Pulmonary artery endothelial cell (primary cell): ENCODE measurements around the gene ERF. TPM values are rescaled to one million over a fixed set of nuclear protein-coding genes. Genes with fewer than 3 reads are reported as not detected.

Source experiments
- DNase-seq: peaks from one replicate; pipeline ENCODE4 v3.0.0-alpha.2; 2011; ENCODE audit warnings: low read depth, low spot score
- total RNA-seq: library from RNA; depleted of rRNA; stranded (reverse); fragments of >200 nt; gene quantifications from 2 replicates; pipeline ENCODE4 v1.2.3, GENCODE V29; 2014

ERF gene
- total RNA-seq, 1 donor from 2014 or later: 22.6 TPM

GRCh38 chr19:42216653-42217519 lies 38.0 kb downstream of the ERF start:
- no peak for DNase-seq

- no peak for DNase-seq
These were observed 40.0 kb downstream of the ERF start for GRCh38 chr19:42214810-42215485.

- no peak for DNase-seq
These were observed 42.0 kb downstream of the ERF start for GRCh38 chr19:42212886-42213285.

- DNase-seq: no peak
These were observed 46.3 kb downstream of the ERF start for GRCh38 chr19:42208612-42209011.

- no peak for DNase-seq
These were observed 47.1 kb downstream of the ERF start for GRCh38 chr19:42207767-42208271.

- DNase-seq: no peak
These were observed 47.8 kb downstream of the ERF start for GRCh38 chr19:42206871-42207755.

GRCh38 chr19:42204664-42205063 lies 50.3 kb downstream of the ERF start:
- no peak for DNase-seq

GRCh38 chr19:42203700-42204099 lies 51.2 kb downstream of the ERF start:
- DNase-seq: no peak

GRCh38 chr19:42202290-42202880 lies 52.5 kb downstream of the ERF start:
- no peak for DNase-seq

- DNase-seq: no peak
These were observed 53.2 kb downstream of the ERF start for GRCh38 chr19:42201489-42202289.

- DNase-seq: no peak
These were observed 54.7 kb downstream of the ERF start for GRCh38 chr19:42200116-42200715.

- DNase-seq: no peak
These were observed 55.4 kb downstream of the ERF start for GRCh38 chr19:42199440-42200115.

- no peak for DNase-seq
These were observed 56.1 kb downstream of the ERF start for GRCh38 chr19:42198676-42199439.

Other genes with a start within 250 kb of the ERF start
- gene GRIK5, start 184.9 kb downstream of the ERF start, total RNA-seq: 2.2 and 5.7 TPM in 2 replicates
- gene ZNF574, start 179.0 kb downstream of the ERF start, total RNA-seq: 11.9 and 15.1 TPM in 2 replicates
- gene POU2F2, start 122.7 kb downstream of the ERF start, total RNA-seq: 0.26 and 0.49 TPM in 2 replicates
- gene DEDD2, start 37.5 kb downstream of the ERF start, total RNA-seq: 16.2 and 29.1 TPM in 2 replicates
- 8.0 and 10.1 TPM in 2 replicates for gene ZNF526, start 34.8 kb downstream of the ERF start, total RNA-seq
- gene GSK3A, start 12.5 kb downstream of the ERF start, total RNA-seq: 14.0 and 15.4 TPM in 2 replicates
- gene CIC, start 14.1 kb upstream of the ERF start, total RNA-seq: 15.4 and 16.1 TPM in 2 replicates
- gene PRR19, start 47.0 kb upstream of the ERF start, total RNA-seq: 0.21 and 0.26 TPM in 2 replicates
- 27.3 and 33.4 TPM in 2 replicates for gene PAFAH1B3, start 47.5 kb upstream of the ERF start, total RNA-seq
- not detected in 2 replicates for gene TMEM145, start 58.2 kb upstream of the ERF start, total RNA-seq
- gene MEGF8, start 70.5 kb upstream of the ERF start, total RNA-seq: 24.6 and 27.5 TPM in 2 replicates
- gene CNFN, start 135.2 kb upstream of the ERF start, total RNA-seq: not detected in 2 replicates
- gene LIPE, start 172.3 kb upstream of the ERF start, total RNA-seq: 4.8 and 9.1 TPM in 2 replicates
- not detected in 2 replicates for gene CXCL17, start 187.8 kb upstream of the ERF start, total RNA-seq